Astrocyte of the cerebellum (primary cell): Measurements from ENCODE around the gene CDK8.

Experiments
- DNase-seq: peaks from one replicate; pipeline ENCODE4 v3.0.0-alpha.2; 2011; ENCODE audit warnings: low read depth
- H3K4me3 ChIP-seq: 2 replicates; pipeline ENCODE4 v1.5.1; 2011; ENCODE audit warnings: mild to moderate bottlenecking, low read depth, low read length, moderate library complexity
- CTCF ChIP-seq: IDR thresholded peaks from 2 replicates; pipeline ENCODE4 v1.5.1; 2012; ENCODE audit warnings: low read length, low read depth, moderate library complexity, mild to moderate bottlenecking; ENCODE audit errors: missing control alignments
- in situ Hi-C: cut with HindIII; loops from 2 replicates; pipeline ENCODE4 v1.10.0; 2017; ENCODE audit warnings: low sequenced_read_pairs

CDK8 gene

GRCh38 chr13:26449063-26449848 lies 195.3 kb downstream of the CDK8 start:
- in situ Hi-C loops = no loop called here
- DNase-seq = no peak
- H3K4me3 ChIP-seq = no peak overlapping the region
- no peak for TF ChIP-seq CTCF
